ENCODE data around the gene PALLD.
"Not testable (repeated sequence)": the region's sequence is repeated elsewhere in the genome, so short reads cannot be mapped to it uniquely, and the experiment has no call there.

GRCh38 chr4:168806247-168806646, 309.4 kb downstream of the PALLD start:
- TF ChIP-seq, protein P1, sequence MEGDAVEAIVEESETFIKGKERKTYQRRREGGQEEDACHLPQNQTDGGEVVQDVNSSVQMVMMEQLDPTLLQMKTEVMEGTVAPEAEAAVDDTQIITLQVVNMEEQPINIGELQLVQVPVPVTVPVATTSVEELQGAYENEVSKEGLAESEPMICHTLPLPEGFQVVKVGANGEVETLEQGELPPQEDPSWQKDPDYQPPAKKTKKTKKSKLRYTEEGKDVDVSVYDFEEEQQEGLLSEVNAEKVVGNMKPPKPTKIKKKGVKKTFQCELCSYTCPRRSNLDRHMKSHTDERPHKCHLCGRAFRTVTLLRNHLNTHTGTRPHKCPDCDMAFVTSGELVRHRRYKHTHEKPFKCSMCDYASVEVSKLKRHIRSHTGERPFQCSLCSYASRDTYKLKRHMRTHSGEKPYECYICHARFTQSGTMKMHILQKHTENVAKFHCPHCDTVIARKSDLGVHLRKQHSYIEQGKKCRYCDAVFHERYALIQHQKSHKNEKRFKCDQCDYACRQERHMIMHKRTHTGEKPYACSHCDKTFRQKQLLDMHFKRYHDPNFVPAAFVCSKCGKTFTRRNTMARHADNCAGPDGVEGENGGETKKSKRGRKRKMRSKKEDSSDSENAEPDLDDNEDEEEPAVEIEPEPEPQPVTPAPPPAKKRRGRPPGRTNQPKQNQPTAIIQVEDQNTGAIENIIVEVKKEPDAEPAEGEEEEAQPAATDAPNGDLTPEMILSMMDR (tag by site-specific recombination; IDR thresholded peaks at IDR 0.05): not testable (repeated sequence)
- TF ChIP-seq ZNF670 (tag by site-specific recombination; IDR thresholded peaks at IDR 0.05; ENCODE audit: low read depth); SCRT1 (tag by site-specific recombination; IDR thresholded peaks at IDR 0.05; ENCODE audit: borderline replicate concordance); RBAK (tag by site-specific recombination; IDR thresholded peaks at IDR 0.05); ZNF37A (tag by site-specific recombination; IDR thresholded peaks at IDR 0.05); ZSCAN5A (tag by site-specific recombination; IDR thresholded peaks at IDR 0.05); ZBTB20 (tag by site-specific recombination; IDR thresholded peaks at IDR 0.05): not testable (repeated sequence)
- TF ChIP-seq, protein P2, sequence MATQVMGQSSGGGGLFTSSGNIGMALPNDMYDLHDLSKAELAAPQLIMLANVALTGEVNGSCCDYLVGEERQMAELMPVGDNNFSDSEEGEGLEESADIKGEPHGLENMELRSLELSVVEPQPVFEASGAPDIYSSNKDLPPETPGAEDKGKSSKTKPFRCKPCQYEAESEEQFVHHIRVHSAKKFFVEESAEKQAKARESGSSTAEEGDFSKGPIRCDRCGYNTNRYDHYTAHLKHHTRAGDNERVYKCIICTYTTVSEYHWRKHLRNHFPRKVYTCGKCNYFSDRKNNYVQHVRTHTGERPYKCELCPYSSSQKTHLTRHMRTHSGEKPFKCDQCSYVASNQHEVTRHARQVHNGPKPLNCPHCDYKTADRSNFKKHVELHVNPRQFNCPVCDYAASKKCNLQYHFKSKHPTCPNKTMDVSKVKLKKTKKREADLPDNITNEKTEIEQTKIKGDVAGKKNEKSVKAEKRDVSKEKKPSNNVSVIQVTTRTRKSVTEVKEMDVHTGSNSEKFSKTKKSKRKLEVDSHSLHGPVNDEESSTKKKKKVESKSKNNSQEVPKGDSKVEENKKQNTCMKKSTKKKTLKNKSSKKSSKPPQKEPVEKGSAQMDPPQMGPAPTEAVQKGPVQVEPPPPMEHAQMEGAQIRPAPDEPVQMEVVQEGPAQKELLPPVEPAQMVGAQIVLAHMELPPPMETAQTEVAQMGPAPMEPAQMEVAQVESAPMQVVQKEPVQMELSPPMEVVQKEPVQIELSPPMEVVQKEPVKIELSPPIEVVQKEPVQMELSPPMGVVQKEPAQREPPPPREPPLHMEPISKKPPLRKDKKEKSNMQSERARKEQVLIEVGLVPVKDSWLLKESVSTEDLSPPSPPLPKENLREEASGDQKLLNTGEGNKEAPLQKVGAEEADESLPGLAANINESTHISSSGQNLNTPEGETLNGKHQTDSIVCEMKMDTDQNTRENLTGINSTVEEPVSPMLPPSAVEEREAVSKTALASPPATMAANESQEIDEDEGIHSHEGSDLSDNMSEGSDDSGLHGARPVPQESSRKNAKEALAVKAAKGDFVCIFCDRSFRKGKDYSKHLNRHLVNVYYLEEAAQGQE (tag by site-specific recombination; IDR thresholded peaks at IDR 0.05): not testable (repeated sequence)

All from HEK293 (cell line).